Measurements from ENCODE around the gene FCRLB. TPM values are rescaled to one million over a fixed set of nuclear protein-coding genes. Genes with fewer than 3 reads are reported as not detected.

FCRLB gene
- total and polyA plus RNA-seq, 5 donors = 0.28 to 0.68 (median 0.60) TPM

GRCh38 chr1:161771973-161772372, 50.6 kb downstream of the FCRLB start:
- peaks cover 2% of the 10 kb centered on the region for H3K4me1 ChIP-seq (ENCODE audit: control insufficient read depth, insufficient read depth, low read length)
- WGBS = 67% methylated on average over 2 of the region's 2 CpGs

GRCh38 chr1:161772397-161772796, 51.1 kb downstream of the FCRLB start:
- Histone ChIP-seq H3K4me1 (ENCODE audit: control insufficient read depth, insufficient read depth, low read length) (no peaks in the 10 kb centered on the region), H3K4me3 (ENCODE audit: low read length) (no peak overlapping the region), H3K27ac (ENCODE audit: low read length) (no peak overlapping the region), H3K27me3 (ENCODE audit: control insufficient read depth, insufficient read depth) (no peaks in the 10 kb centered on the region), H3K9me3 (ENCODE audit: control insufficient read depth, low read length) (no peaks in the 10 kb centered on the region)
- DNase-seq = no peak
- intact Hi-C loops (cut with DNase I) = no loop called here
- peak; percentile 45 to 61 for ATAC-seq

More at GRCh38 chr1:161771973-161772372, 50.6 kb downstream of the FCRLB start:
- ATAC-seq (no peak), DNase-seq (no peak)
- H3K27me3 ChIP-seq (ENCODE audit: control insufficient read depth, insufficient read depth) = no peaks in the 10 kb centered on the region
- intact Hi-C loops (cut with DNase I) = no loop called here
- H3K9me3 ChIP-seq (ENCODE audit: control insufficient read depth, low read length) = no peaks in the 10 kb centered on the region
- H3K4me3 ChIP-seq (ENCODE audit: low read length) = no peak overlapping the region
- no peak overlapping the region for H3K27ac ChIP-seq (ENCODE audit: low read length)

GRCh38 chr1:161773791-161774190, 52.4 kb downstream of the FCRLB start:
- H3K27ac ChIP-seq (ENCODE audit: low read length) = no peak overlapping the region
- intact Hi-C loops (cut with DNase I) = no loop called here
- H3K4me1 ChIP-seq (ENCODE audit: control insufficient read depth, insufficient read depth, low read length) = no peaks in the 10 kb centered on the region
- 58% methylated on average over 4 of the region's 4 CpGs for WGBS
- no peaks in the 10 kb centered on the region for H3K9me3 ChIP-seq (ENCODE audit: control insufficient read depth, low read length)
- DNase-seq (no peak), ATAC-seq (no peak)
- no peak overlapping the region for H3K4me3 ChIP-seq (ENCODE audit: low read length)
- no peaks in the 10 kb centered on the region for H3K27me3 ChIP-seq (ENCODE audit: control insufficient read depth, insufficient read depth)

GRCh38 chr1:161777261-161777660, 55.9 kb downstream of the FCRLB start:
- no peak overlapping the region for H3K27ac ChIP-seq (ENCODE audit: low read length)
- ATAC-seq (no peak), DNase-seq (no peak)
- H3K9me3 ChIP-seq (ENCODE audit: control insufficient read depth, low read length) = no peaks in the 10 kb centered on the region
- WGBS = 92% methylated on average over 2 of the region's 2 CpGs
- H3K4me1 ChIP-seq (ENCODE audit: control insufficient read depth, insufficient read depth, low read length) = no peaks in the 10 kb centered on the region
- intact Hi-C loops (cut with DNase I) = no loop called here
- no peaks in the 10 kb centered on the region for H3K27me3 ChIP-seq (ENCODE audit: control insufficient read depth, insufficient read depth)
- no peak overlapping the region for H3K4me3 ChIP-seq (ENCODE audit: low read length)

Other genes starting within 250 kb of the FCRLB start
- gene FCGR2A, start 216.1 kb upstream of the FCRLB start, total RNA-seq = 10 to 100 TPM; 10.3 to 29.5 (median 19.7) TPM
- 5.7 TPM for gene FCGR2A, start 216.1 kb upstream of the FCRLB start, polyA plus RNA-seq
- gene HSPA6, start 197.0 kb upstream of the FCRLB start, total RNA-seq = 1 to 10 TPM in 3 of 4 donors, under 1 TPM in 1; 0.71 to 3.0 (median 2.1) TPM
- 0.75 TPM for gene HSPA6, start 197.0 kb upstream of the FCRLB start, polyA plus RNA-seq
- 10 to 100 TPM; 42.7 to 73.9 (median 69.1) TPM for gene FCGR3A, start 171.7 kb upstream of the FCRLB start, total RNA-seq
- gene FCGR3A, start 171.7 kb upstream of the FCRLB start, polyA plus RNA-seq = 14.6 TPM
- gene FCGR3B, start 90.4 kb upstream of the FCRLB start, total RNA-seq = 1 to 10 TPM; 3.0 to 4.6 (median 3.9) TPM
- gene FCGR3B, start 90.4 kb upstream of the FCRLB start, polyA plus RNA-seq = 0.29 TPM
- gene FCGR2B, start 58.4 kb upstream of the FCRLB start, total RNA-seq = 10 to 100 TPM in 2 of 4 donors, 1 to 10 TPM in 2; 3.7 to 21.7 (median 9.7) TPM
- gene FCGR2B, start 58.4 kb upstream of the FCRLB start, polyA plus RNA-seq = 3.3 TPM
- not detected for gene FCRLA, start 14.3 kb upstream of the FCRLB start, total RNA-seq
- gene FCRLA, start 14.3 kb upstream of the FCRLB start, polyA plus RNA-seq = 0.23 TPM
- 10 to 100 TPM in 2 of 4 donors, 1 to 10 TPM in 2; 7.1 to 13.5 (median 10.3) TPM for gene DUSP12, start 28.2 kb downstream of the FCRLB start, total RNA-seq
- 9.5 TPM for gene DUSP12, start 28.2 kb downstream of the FCRLB start, polyA plus RNA-seq
- gene ATF6, start 44.8 kb downstream of the FCRLB start, total RNA-seq = 10 to 100 TPM; 15.3 to 18.5 (median 16.7) TPM
- 5.7 TPM for gene ATF6, start 44.8 kb downstream of the FCRLB start, polyA plus RNA-seq